GM19463 (cell line): ENCODE results near the gene PTGDR2.

Experiments used
- ATAC-seq: cut with Tn5 transposase; IDR thresholded peaks from one replicate; pipeline ENCODE4 v1.9.1; 2021; ENCODE audit warnings: mild to moderate bottlenecking, moderate library complexity; ENCODE audit not compliant: unreplicated experiment

PTGDR2 gene

GRCh38 chr11:60874421-60875365 lies 18.9 kb upstream of the PTGDR2 start:
- ATAC-seq, result no peak

DNA sequence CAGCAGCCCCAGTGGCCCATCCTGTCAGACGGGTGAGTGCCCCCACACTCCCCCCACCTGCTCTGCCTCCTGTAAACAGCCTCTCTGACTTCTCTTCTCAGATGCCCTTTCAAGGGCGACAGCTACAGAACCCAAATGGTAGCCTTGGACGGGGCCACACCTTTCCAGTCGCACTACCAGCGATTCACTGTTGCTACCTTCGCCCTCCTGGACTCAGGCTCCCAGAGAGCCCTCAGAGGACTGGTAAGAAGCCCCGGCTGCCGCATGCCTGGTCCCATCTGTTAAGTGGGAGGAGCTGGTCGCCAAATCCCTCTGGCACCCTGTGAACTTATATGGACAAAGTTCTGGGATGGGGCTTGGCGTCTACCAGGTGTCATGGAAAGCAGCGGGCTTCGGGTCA lies 17.8 kb upstream of the PTGDR2 start:
- ATAC-seq, result no peak

DNA sequence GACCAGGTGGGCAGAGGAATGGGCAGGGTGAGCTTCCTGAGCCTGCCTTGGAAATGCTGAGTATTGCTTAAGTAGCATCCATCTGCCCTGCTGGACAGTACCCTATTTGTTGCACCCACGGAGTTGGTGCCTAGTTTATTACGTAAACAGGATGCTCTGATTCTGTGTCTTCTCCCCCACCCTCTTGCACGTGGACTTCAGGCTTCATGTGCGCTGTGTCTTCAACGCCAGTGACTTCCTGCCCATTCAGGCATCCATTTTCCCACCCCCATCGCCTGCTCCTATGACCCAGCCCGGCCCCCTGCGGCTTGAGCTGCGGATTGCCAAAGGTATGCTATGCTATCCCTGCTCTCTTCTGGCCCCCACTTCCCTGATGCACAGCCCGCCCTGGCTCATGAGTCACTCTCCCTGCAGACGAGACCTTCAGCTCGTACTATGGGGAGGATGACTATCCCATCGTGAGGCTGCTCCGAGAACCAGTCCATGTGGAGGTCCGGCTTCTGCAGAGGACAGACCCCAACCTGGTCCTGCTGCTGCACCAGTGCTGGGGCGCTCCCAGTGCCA lies 17.3 kb upstream of the PTGDR2 start:
- ATAC-seq, result no peak

- ATAC-seq, result no peak
Observed at GRCh38 chr11:60872124-60872960, 16.6 kb upstream of the PTGDR2 start.

- no peak for ATAC-seq
Observed at GRCh38 chr11:60871378-60872061, 15.8 kb upstream of the PTGDR2 start.

DNA sequence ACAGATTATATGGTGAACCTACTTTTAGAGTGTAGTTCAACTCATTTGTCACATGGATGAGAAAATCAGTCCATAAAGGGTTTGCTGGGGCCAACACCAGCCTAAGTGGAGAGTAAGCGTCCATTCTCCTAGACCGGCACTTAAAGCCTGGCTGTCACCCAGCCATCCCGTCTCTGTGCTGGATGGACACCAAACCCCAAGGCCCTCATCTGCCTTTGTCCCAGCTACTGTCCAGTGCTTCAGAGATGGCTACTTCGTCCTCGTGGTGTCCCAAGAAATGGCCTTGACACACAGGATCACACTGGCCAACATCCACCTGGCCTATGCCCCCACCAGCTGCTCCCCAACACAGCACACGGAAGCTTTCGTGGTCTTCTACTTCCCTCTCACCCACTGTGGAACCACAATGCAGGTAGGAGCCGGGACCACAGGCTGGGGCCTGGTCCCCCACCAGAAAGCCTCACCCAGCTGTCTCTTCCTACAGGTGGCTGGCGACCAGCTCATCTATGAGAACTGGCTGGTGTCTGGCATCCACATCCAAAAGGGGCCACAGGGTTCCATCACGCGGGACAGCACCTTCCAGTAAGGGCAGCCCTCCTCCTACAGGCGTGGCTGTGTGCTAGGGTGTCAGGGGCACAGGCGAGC lies 15.1 kb upstream of the PTGDR2 start:
- ATAC-seq, result no peak

GRCh38 chr11:60870276-60870675 lies 14.5 kb upstream of the PTGDR2 start:
- no peak for ATAC-seq

DNA sequence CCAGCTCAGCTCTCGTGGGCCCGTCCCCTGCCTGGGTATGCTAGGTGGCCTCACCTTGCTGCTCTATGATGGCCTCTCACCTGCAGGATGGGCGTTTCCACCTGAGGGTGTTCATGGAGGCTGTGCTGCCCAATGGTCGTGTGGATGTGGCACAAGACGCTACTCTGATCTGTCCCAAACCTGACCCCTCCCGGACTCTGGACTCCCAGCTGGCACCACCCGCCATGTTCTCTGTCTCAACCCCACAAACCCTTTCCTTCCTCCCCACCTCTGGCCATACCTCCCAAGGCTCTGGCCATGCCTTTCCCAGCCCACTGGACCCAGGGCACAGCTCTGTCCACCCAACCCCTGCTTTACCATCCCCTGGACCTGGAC lies 13.7 kb upstream of the PTGDR2 start:
- ATAC-seq, result no peak

DNA sequence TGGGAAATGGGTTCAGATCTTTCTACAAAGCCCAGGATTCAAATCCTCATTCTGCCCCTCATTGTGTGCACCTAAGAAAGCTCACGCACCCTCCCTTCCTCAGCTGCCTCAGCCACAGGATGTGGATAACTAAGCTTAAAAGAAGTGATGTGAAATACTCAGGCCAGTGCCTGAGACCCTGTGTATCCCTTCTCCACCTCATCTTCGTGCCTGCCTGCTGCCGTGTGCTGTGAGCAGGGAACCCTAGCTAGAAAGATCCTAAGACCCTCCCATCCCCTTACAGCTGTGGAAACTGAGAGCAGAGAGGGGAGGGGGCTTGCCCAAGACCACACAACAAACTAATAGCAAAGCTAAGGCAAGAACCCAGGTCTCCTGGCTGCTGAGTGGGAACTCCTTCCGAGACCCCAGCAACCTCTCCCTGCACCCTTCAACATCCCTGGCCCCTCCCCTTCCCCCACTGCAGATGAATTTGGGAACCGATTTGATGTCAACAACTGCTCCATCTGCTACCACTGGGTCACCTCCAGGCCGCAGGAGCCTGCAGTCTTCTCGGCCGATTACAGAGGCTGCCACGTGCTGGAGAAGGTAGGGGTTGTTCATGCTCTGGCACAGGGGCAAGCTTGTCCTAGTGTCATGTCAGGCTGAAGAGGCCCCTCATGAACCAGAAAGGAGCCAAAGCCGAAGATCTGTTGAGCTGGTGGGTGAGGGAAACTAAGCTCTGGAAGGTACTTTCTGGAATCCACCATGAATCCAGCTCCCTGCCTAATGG lies 13.1 kb upstream of the PTGDR2 start:
- ATAC-seq, result no peak

DNA sequence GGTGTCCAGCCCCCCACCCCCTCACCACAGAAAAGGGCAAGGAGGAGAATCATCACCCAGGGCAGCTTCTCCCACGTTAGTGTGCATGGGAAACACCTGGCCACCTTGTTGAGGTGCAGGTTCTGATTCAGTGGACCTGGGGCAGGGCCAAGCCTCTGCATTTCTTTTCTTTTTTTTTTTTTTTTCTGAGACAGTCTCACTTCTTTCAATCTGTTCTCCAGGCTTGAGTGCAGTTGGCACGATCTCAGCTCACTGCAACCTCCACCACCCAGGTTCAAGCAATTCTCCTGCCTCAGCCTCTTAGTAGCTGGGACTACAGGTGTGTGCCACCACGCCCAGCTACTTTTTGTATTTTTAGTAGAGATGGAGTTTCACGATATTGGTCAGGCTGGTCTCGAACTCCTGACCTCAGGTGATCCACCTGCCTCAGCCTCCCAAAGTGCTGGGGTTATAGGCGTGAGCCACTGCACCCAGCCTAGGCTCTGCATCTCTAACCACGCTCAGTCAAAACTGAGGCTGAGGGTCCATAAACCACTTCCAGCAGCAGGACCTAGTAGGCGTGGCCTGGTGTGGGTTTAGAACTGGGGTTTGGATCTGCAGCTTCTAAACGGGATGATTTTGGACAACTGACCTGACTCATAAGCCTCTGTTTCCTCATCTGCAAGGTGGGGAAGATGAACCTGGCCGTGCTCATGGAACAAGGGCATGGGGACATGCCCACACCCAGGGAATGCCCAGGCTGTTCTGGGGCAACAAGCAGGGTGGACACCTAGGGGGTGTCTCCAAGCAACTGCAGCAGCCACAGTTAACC lies 12.3 kb upstream of the PTGDR2 start:
- ATAC-seq, result no peak

DNA sequence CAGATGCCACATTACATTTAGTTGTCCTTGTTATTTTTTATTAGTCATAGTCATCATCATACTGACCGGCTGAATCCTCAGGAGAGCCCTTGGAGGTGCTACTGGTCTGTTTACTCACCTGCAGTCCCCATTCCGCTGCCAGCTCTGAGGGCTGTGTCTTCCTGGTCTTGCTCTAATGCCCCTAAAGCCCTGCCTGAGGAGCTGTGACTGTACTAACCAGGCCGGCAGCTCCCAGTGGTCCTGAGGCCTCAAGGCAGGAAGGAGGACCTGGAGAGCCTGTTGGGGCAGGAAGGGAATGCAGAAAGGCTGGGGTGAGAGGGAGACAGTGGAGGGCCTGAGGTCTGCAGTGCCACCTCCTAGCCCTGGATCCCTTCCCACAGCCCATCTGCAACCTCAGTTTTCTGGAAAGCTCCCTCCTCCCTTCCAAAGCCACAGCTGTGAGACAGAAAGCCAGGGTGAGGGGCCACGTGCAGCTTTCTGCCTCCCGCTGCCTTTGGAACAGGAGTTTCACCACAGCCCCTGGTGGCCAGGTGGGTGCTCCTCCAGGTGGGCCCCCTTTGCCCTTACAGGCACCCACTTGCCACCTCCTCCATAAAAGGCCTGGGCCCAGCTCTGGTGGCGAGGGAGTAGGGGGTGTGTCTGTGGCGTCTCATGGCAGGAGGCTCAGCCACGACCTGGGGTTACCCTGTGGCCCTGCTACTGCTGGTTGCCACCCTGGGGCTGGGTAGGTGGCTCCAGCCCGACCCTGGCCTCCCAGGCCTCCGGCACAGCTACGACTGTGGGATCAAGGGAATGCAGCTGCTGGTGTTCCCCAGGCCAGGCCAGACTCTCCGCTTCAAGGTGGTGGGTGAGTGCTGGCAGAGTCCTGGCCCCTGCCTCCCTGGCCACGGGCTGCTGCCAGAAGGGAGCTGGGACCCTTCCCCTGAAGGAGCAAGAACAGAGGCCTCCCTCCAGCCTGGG lies 11.4 kb upstream of the PTGDR2 start, which contains the start of gene ZP1:
ZP1 (plus strand) TSS at position 632 of the 960 bp plus-strand sequence; CDS start at position 652, 20 bp downstream.
- no peak for ATAC-seq

DNA sequence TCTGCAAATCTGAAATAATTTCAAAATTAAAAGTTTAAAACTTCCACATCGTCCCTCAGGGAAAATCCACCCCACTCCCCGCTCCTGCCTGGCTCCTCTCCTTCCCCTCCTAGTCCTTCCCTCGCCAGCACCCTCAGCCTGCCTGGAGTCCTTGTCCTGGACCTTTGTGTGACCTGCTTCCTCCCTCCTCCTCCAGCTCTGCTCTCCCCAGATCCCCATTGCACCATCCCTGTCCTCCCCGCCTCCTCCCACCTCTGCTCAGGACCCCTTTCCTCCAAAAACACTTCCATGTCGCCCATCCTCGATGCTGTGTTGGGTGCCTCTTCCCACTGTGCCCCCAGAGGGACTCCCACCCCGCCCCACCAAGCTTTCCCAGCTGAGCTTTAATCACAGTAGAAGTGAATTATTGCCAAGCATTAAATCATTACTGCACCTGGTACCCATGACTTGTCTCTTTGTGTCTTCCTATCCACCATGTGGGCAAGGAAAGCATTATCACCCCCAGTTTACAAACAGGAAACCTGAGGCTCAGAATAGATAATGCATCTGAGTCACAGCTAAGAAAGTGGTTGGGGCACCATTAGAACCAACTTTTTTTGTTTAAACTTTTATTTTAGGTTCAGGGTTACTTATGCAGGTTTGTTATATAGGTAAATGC lies 9.2 kb upstream of the PTGDR2 start:
- ATAC-seq, result no peak

GRCh38 chr11:60863550-60864521 lies 8.1 kb upstream of the PTGDR2 start:
- ATAC-seq, result no peak

DNA sequence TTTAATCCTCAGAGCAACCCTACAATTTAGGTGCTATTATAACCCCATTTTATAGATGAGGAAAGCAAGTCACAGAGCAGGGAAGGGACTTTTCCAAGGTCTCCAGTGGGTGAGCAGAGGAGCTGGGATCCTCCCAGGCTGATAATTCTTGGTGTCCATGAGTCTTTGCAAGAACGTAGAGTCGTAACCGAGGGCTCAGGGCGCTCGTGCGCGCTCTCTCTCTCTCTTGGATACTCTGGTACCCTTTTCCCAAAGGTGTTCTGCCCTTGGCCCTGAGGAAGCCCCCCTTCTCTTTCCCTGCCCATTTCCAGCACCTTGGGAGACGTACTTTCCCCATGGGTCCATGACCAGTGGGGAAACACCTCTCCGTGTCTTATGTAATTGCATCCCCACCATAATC lies 6.4 kb upstream of the PTGDR2 start:
- no peak for ATAC-seq

- ATAC-seq, result no peak
Observed at GRCh38 chr11:60860943-60861342, 5.2 kb upstream of the PTGDR2 start.
